Neural cell (in vitro differentiated cells): ENCODE data around the gene GRAP. TPM values are rescaled to one million over a fixed set of nuclear protein-coding genes. Genes with fewer than 3 reads are reported as not detected.
A peak's percentile ranks its signal among the peaks of the same experiment; 100 is the strongest.

ENCODE experiments used
- H2AFZ ChIP-seq: fragments of 200-600, 300-800 bp; sonication (generic), shearing (Covaris generic); 2 replicates; pipeline ENCODE4 v1.6.0; 2014; ENCODE audit warnings: low read depth, mild to moderate bottlenecking, antibody characterized with exemption, low read length, moderate library complexity
- H3F3A ChIP-seq: fragments of 200-600 bp; shearing (Covaris generic); 2 replicates; pipeline ENCODE4 v1.6.1; 2016; ENCODE audit warnings: mild to moderate bottlenecking, moderate library complexity, mixed read lengths, antibody characterized with exemption, low read length; ENCODE audit not compliant: insufficient read depth, poor library complexity, severe bottlenecking
- H3K27ac ChIP-seq: fragments of 200-600, 300-800 bp; sonication (generic), shearing (Covaris generic); 2 replicates; pipeline ENCODE4 v1.5.1; 2014; ENCODE audit warnings: mild to moderate bottlenecking, low read length, moderate library complexity
- H3K27me3 ChIP-seq: fragments of 300-800, 200-600 bp; sonication (generic), shearing (Covaris generic); 2 replicates; pipeline ENCODE4 v1.6.0; 2014; ENCODE audit warnings: mild to moderate bottlenecking, low read depth, low read length, moderate library complexity; ENCODE audit not compliant: insufficient read depth
- H3K36me3 ChIP-seq: fragments of 300-800, 200-600 bp; sonication (generic), shearing (Covaris generic); 2 replicates; pipeline ENCODE4 v1.5.1; 2014; ENCODE audit warnings: mild to moderate bottlenecking, antibody characterized with exemption, low read length, moderate library complexity; ENCODE audit not compliant: insufficient read depth
- H3K4me2 ChIP-seq: fragments of 300-800, 200-600 bp; sonication (generic), shearing (Covaris generic); 2 replicates; pipeline ENCODE4 v1.6.0; 2014; ENCODE audit warnings: mild to moderate bottlenecking, low read length
- H3K4me3 ChIP-seq: fragments of 300-800, 200-600 bp; sonication (generic), shearing (Covaris generic); 2 replicates; pipeline ENCODE4 v1.5.1; 2014; ENCODE audit warnings: mild to moderate bottlenecking, low read length, moderate library complexity
- H3K79me2 ChIP-seq: fragments of 200-600 bp; shearing (Covaris generic); replicated peaks from 2 replicates; pipeline ENCODE4 v1.6.0; 2014; ENCODE audit warnings: mild to moderate bottlenecking, low read length, moderate library complexity; ENCODE audit not compliant: insufficient read depth
- H3K9ac ChIP-seq: fragments of 300-800, 200-600 bp; sonication (generic), shearing (Covaris generic); 2 replicates; pipeline ENCODE4 v1.6.1; 2016; ENCODE audit warnings: mild to moderate bottlenecking, low read length, mixed read lengths
- H3K9me2 ChIP-seq: fragments of 200-600 bp; shearing (Covaris generic); 2 replicates; pipeline ENCODE4 v1.6.1; 2016; ENCODE audit warnings: mild to moderate bottlenecking, low read length, mixed read lengths; ENCODE audit not compliant: insufficient read depth
- H3K9me3 ChIP-seq: fragments of 200-600, 300-800 bp; sonication (generic), shearing (Covaris generic); 2 replicates; pipeline ENCODE4 v1.6.1; 2016; ENCODE audit warnings: mild to moderate bottlenecking, mixed run types, low read length, moderate library complexity, mixed read lengths
- H4K20me1 ChIP-seq: fragments of 200-600 bp; shearing (Covaris generic); 2 replicates; pipeline ENCODE4 v1.6.1; 2016; ENCODE audit warnings: mild to moderate bottlenecking, mixed run types; ENCODE audit not compliant: insufficient read depth
- EP300 ChIP-seq: fragments of 450-650 bp; conservative IDR thresholded peaks from 2 replicates; pipeline ENCODE4 v1.6.1; 2014; ENCODE audit warnings: antibody characterized with exemption, mild to moderate bottlenecking, moderate library complexity; ENCODE audit not compliant: poor library complexity, severe bottlenecking
- EZH2 ChIP-seq: fragments of 200-600, 300-800 bp; shearing (Covaris generic), sonication (generic); IDR thresholded peaks from 2 replicates; pipeline ENCODE4 v1.6.1; 2014; ENCODE audit warnings: antibody characterized with exemption, low read length, borderline replicate concordance, mild to moderate bottlenecking; ENCODE audit not compliant: insufficient read depth, poor library complexity, severe bottlenecking
- MXI1 ChIP-seq: fragments of 450-650 bp; conservative IDR thresholded peaks from 2 replicates; pipeline ENCODE4 v1.6.1; 2014; ENCODE audit warnings: antibody characterized with exemption, mild to moderate bottlenecking; ENCODE audit not compliant: poor library complexity, severe bottlenecking
- POLR2AphosphoS5 ChIP-seq: IDR thresholded peaks from 2 replicates; pipeline ENCODE4 v1.6.1; 2012
- RAD21 ChIP-seq: fragments of 450-650 bp; conservative IDR thresholded peaks from 2 replicates; pipeline ENCODE4 v1.6.1; 2014; ENCODE audit warnings: antibody characterized with exemption, mild to moderate bottlenecking, moderate library complexity
- SMC3 ChIP-seq: fragments of 450-650 bp; conservative IDR thresholded peaks from 2 replicates; pipeline ENCODE4 v1.6.1; 2014; ENCODE audit warnings: antibody characterized with exemption, mild to moderate bottlenecking, moderate library complexity; ENCODE audit not compliant: poor library complexity
- TAF1 ChIP-seq: IDR thresholded peaks from 2 replicates; pipeline ENCODE4 v1.6.1; 2012; ENCODE audit warnings: low read depth
- polyA plus RNA-seq: library from polyadenylated mRNA; depleted of rRNA; stranded (reverse); fragments of >200 nt; gene quantifications from 2 replicates; pipeline ENCODE4 v1.2.3, GENCODE V29; 2014
- TF ChIP-seq, protein P1 (sequence below): fragments of 450-650 bp; IDR thresholded peaks from 2 replicates; pipeline ENCODE4 v1.5.1; 2014; ENCODE audit warnings: antibody characterized with exemption, mild to moderate bottlenecking, moderate library complexity; ENCODE audit not compliant: poor library complexity, severe bottlenecking
- TF ChIP-seq, protein P2 (sequence below): IDR thresholded peaks from 2 replicates; pipeline ENCODE4 v1.6.1; 2012; ENCODE audit warnings: borderline replicate concordance

Gene GRAP
- polyA plus RNA-seq, 1 donor from 2014 or later: 0.42 TPM

GRCh38 chr17:19005789-19006430 is 40.8 kb downstream of the GRAP start (continued):
- no peak for TF ChIP-seq RAD21
- no peak for TF ChIP-seq TAF1

DNA sequence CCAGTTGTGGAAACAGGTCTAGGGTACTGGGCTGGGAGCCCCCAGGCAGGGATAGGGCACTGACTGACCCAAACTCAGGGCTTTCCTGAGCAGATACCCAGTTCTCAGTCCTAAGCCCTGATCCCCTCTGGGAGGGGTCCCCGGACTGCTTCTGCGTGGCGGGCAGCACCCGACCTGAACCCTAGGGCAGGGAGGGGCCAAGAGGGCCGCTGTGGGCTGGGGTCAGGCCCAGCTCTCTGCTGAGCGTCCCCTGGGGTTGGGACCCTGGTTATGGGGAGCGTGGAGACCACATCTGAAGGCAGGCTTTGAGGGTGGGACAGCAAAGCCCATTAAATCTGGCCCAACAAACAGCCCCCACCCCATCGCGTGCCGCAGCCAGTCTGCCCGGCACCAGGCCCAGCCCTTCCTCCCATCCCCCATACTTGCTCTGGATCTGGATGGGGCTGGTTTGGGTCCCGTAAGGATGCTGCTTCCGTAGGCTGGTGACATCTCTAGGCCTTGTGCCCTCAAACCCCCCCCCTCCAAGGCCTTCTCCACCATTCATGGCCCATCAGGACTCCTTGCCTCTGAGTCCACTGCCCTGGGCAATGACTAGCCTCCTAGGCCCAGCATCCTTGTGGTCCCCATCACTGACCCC is 41.5 kb downstream of the GRAP start:
- peaks cover 17% of the 10 kb centered on the region for H3K27me3 ChIP-seq
- H3K9ac ChIP-seq: no peak overlapping the region
- no peak overlapping the region for H3K27ac ChIP-seq

More for the DNA sequence above, 41.5 kb downstream of the GRAP start:
- H3K9me3 ChIP-seq: peaks cover 6% of the 10 kb centered on the region
- no peak overlapping the region for H3K4me2 ChIP-seq
- no peaks in the 10 kb centered on the region for H3K9me2 ChIP-seq
- H3K36me3 ChIP-seq: no peaks in the 10 kb centered on the region
- peak overlapping the region; percentile 47 for H3K4me3 ChIP-seq
- TF ChIP-seq, protein P1, sequence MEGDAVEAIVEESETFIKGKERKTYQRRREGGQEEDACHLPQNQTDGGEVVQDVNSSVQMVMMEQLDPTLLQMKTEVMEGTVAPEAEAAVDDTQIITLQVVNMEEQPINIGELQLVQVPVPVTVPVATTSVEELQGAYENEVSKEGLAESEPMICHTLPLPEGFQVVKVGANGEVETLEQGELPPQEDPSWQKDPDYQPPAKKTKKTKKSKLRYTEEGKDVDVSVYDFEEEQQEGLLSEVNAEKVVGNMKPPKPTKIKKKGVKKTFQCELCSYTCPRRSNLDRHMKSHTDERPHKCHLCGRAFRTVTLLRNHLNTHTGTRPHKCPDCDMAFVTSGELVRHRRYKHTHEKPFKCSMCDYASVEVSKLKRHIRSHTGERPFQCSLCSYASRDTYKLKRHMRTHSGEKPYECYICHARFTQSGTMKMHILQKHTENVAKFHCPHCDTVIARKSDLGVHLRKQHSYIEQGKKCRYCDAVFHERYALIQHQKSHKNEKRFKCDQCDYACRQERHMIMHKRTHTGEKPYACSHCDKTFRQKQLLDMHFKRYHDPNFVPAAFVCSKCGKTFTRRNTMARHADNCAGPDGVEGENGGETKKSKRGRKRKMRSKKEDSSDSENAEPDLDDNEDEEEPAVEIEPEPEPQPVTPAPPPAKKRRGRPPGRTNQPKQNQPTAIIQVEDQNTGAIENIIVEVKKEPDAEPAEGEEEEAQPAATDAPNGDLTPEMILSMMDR: no peak
- TF ChIP-seq SMC3 (no peak), MXI1 (no peak), TAF1 (no peak), RAD21 (no peak), POLR2AphosphoS5 (no peak), EP300 (no peak), EZH2 (no peak)
- TF ChIP-seq, protein P2, sequence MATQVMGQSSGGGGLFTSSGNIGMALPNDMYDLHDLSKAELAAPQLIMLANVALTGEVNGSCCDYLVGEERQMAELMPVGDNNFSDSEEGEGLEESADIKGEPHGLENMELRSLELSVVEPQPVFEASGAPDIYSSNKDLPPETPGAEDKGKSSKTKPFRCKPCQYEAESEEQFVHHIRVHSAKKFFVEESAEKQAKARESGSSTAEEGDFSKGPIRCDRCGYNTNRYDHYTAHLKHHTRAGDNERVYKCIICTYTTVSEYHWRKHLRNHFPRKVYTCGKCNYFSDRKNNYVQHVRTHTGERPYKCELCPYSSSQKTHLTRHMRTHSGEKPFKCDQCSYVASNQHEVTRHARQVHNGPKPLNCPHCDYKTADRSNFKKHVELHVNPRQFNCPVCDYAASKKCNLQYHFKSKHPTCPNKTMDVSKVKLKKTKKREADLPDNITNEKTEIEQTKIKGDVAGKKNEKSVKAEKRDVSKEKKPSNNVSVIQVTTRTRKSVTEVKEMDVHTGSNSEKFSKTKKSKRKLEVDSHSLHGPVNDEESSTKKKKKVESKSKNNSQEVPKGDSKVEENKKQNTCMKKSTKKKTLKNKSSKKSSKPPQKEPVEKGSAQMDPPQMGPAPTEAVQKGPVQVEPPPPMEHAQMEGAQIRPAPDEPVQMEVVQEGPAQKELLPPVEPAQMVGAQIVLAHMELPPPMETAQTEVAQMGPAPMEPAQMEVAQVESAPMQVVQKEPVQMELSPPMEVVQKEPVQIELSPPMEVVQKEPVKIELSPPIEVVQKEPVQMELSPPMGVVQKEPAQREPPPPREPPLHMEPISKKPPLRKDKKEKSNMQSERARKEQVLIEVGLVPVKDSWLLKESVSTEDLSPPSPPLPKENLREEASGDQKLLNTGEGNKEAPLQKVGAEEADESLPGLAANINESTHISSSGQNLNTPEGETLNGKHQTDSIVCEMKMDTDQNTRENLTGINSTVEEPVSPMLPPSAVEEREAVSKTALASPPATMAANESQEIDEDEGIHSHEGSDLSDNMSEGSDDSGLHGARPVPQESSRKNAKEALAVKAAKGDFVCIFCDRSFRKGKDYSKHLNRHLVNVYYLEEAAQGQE: no peak
- no peaks in the 10 kb centered on the region for H4K20me1 ChIP-seq
- H3F3A ChIP-seq: no peaks in the 10 kb centered on the region
- no peaks in the 10 kb centered on the region for H3K79me2 ChIP-seq
- no peak overlapping the region for H2AFZ ChIP-seq
